Esophagus squamous epithelium (tissue), 4 donors: ENCODE data around the gene DES.

Experiments
- POLR2A ChIP-seq, 4 donors: fragments of 450-650 bp; IDR thresholded peaks; one replicate each; pipeline ENCODE4 v1.6.1; 2017; ENCODE audit warnings: antibody characterized with exemption in 4 of 4, mild to moderate bottlenecking in 4 of 4, moderate library complexity in 3 of 4
- TF ChIP-seq, protein P1 (sequence below), 6 experiments: fragments of 450-650 bp in 4 of 6; fragments of 200-600 bp in 2 of 6; sonication (generic) in 2 of 6; IDR thresholded peaks; one replicate each; pipeline ENCODE4 v1.5.1; 2016 to 2019; ENCODE audit warnings: antibody characterized with exemption in 6 of 6, mild to moderate bottlenecking in 4 of 6, moderate library complexity in 4 of 6

DNA sequence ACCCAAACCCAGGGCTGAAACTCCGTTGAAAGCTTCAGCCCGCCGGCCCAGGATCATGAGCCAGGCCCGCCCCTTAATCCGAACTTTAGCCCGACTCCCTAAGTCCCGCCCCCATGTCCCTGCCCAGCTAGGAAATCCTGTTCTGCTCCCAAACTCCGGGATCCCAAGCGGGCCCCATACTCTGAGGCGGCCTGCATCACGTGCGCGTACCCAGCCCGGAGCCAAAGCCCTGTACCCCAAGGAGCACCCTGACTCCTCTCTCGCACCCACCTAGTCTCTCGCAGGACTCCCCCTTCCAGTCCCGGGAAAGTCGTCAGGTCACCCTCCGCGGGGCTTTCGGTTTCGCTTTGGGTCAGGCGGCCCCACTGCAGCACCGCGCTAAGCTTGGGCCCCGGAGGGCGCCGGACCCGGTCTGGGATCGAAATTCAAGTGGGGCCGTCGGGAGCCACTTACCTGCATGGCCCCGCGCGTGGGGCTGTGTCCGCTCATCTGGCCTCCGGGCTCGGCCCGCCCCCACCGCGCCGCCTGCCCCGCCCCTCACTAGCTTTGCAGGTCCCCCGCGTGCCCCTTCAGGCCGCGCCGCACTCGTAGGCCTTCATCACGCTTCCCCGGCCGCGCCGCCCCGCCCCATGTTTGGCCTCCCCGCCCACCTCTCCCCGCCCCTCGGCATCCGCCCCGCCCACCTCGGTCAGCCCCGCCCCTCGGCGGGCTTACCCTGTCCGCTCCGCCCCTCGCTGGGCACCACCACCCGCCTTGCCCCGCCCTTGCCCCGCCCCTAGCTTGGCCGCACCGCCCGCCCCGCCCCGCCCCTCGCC, 30.7 kb upstream of the DES start, which contains the start of gene DNPEP:
- TF ChIP-seq, protein P1, sequence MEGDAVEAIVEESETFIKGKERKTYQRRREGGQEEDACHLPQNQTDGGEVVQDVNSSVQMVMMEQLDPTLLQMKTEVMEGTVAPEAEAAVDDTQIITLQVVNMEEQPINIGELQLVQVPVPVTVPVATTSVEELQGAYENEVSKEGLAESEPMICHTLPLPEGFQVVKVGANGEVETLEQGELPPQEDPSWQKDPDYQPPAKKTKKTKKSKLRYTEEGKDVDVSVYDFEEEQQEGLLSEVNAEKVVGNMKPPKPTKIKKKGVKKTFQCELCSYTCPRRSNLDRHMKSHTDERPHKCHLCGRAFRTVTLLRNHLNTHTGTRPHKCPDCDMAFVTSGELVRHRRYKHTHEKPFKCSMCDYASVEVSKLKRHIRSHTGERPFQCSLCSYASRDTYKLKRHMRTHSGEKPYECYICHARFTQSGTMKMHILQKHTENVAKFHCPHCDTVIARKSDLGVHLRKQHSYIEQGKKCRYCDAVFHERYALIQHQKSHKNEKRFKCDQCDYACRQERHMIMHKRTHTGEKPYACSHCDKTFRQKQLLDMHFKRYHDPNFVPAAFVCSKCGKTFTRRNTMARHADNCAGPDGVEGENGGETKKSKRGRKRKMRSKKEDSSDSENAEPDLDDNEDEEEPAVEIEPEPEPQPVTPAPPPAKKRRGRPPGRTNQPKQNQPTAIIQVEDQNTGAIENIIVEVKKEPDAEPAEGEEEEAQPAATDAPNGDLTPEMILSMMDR (IDR thresholded peaks at IDR 0.05) = no peak
- peak in 2 of 4 donors; percentile 46 to 54 for TF ChIP-seq POLR2A (IDR thresholded peaks at IDR 0.05)
